BE2C (cell line): ENCODE data around the gene ZNF263.

ENCODE experiments used
- DNase-seq: peaks from one replicate; pipeline ENCODE4 v3.0.0-alpha.2; 2020
- H3K27me3 ChIP-seq: fragments of 250-450 bp; sonication (Bioruptor Pico); 2 replicates; pipeline ENCODE4 v1.5.1; 2020; ENCODE audit warnings: mild to moderate bottlenecking
- H3K36me3 ChIP-seq: fragments of 250-450 bp; sonication (Bioruptor Pico); 2 replicates; pipeline ENCODE4 v1.5.1; 2020; ENCODE audit warnings: mild to moderate bottlenecking
- H3K4me1 ChIP-seq: fragments of 250-450 bp; sonication (Bioruptor Pico); 2 replicates; pipeline ENCODE4 v1.5.1; 2020
- H3K4me3 ChIP-seq: 2 replicates; pipeline ENCODE4 v1.5.1; 2011; ENCODE audit warnings: low read depth, low read length
- H3K9me3 ChIP-seq: fragments of 250-450 bp; sonication (Bioruptor Pico); 2 replicates; pipeline ENCODE4 v1.5.1; 2020
- TF ChIP-seq, protein P1 (sequence below): IDR thresholded peaks from 2 replicates; pipeline ENCODE4 v1.5.1; 2012; ENCODE audit warnings: mild to moderate bottlenecking, low read depth, low read length

ZNF263 gene

DNA sequence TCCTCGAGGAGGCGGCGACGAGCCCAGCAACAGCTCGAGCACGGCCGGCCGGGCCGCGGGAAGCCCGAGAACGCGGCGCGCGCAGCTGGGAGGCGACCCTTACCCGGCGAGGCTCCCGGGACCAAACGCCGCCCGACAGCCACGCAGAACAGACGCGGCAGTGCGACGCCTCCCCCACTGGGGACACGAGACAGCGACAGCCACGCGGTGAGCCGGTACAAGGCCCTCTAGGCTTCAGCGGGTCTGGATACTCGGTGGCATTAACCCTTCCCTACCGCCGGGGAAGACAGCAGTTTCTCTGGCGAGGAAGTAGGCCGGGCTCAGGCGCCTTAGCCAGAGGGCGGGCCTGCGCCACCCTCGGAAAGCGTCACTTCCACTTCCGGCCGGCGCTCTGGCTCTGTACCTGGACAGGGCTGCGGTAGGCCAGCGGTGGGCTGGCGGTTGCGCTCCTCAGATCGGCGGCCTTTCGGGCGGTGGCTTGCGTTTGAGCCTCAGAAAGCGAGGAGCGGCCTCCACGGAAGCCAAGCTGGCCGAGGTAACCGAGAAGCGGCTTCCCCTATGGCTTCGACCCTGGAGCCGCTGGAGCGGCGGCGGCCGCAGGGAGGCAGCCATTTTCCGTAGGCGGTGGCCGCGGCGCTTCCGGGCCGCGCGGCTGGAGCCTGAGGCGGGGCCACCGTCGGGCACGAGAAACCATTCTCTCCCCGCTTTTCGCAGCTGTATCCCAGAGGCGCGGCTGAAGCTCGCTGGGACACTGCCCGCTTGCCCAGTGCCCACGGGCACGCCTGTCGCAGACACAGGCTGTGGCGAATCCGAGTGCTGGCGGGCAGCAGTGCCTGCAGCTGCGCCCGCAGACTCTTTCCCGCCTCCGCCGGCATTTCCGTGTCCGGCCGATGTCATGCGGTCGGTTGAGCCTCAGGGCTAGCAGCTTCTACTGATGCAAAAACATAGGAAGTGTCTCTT is 22.1 kb downstream of the ZNF263 start, which contains the start of the genes TIGD7 and ZNF75A:
Gene TIGD7 (minus strand): TSS at position 322 of the 960 bp plus-strand sequence. CDS start 4,816 bp downstream, outside the sequence.
Gene ZNF75A (plus strand): TSS at position 389 of the 960 bp plus-strand sequence. CDS start 2,932 bp downstream, outside the sequence.
- peak; percentile 92 for DNase-seq
- H3K9me3 ChIP-seq, result peaks cover 7% of the 10 kb centered on the region
- TF ChIP-seq, protein P1, sequence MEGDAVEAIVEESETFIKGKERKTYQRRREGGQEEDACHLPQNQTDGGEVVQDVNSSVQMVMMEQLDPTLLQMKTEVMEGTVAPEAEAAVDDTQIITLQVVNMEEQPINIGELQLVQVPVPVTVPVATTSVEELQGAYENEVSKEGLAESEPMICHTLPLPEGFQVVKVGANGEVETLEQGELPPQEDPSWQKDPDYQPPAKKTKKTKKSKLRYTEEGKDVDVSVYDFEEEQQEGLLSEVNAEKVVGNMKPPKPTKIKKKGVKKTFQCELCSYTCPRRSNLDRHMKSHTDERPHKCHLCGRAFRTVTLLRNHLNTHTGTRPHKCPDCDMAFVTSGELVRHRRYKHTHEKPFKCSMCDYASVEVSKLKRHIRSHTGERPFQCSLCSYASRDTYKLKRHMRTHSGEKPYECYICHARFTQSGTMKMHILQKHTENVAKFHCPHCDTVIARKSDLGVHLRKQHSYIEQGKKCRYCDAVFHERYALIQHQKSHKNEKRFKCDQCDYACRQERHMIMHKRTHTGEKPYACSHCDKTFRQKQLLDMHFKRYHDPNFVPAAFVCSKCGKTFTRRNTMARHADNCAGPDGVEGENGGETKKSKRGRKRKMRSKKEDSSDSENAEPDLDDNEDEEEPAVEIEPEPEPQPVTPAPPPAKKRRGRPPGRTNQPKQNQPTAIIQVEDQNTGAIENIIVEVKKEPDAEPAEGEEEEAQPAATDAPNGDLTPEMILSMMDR, result no peak
- H3K36me3 ChIP-seq, result peaks cover 40% of the 10 kb centered on the region
- no peaks in the 10 kb centered on the region for H3K27me3 ChIP-seq
- H3K4me3 ChIP-seq, result peak within 1 kb of the TSS; percentile 77
- no peaks in the 10 kb centered on the region for H3K4me1 ChIP-seq

DNA sequence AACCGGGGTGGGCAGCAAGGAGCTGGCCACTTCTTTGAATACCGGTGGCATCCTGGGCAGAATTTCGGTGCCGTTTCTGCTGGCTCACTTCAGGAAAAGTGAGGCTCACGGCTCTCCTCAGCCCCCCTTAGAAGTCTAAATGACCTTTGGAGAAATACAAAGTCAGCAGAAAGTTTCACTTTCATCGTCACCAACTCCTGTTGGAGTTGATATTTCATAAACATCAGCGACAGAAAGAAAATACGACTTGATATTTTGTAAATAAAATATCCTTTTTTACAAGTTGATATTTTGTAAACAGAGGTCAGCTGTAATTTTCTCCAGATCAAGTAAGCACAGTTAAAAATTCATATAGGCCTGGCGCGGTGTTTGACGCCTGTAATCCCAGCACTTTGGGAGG is 22.8 kb downstream of the ZNF263 start:
- TF ChIP-seq, protein P1, result no peak
- Histone ChIP-seq H3K36me3 (peaks cover 39% of the 10 kb centered on the region), H3K9me3 (peaks cover 7% of the 10 kb centered on the region), H3K4me1 (no peaks in the 10 kb centered on the region), H3K27me3 (no peaks in the 10 kb centered on the region), H3K4me3 (peak overlapping the region; percentile 77)
- DNase-seq, result no peak

DNA sequence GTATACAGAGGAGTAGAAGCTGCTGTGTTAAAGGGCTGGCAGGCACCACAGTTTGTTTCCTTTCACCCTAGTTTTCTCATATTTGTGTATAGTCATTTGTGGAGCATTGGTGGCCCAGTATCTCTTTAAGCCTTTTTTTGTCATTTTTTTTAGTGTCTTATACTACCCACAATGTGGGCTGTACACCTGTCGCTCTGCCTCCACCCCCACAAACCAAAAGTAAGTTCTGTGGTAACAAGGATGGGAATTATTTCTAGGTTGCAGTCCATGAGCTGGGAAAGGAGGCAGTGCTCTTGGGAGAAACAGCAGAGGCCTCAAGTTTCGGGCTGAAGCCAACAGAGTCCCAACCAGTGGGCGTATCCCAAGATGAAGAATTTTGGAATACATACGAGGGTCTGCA is 28.2 kb downstream of the ZNF263 start:
- Histone ChIP-seq H3K4me3 (no peak overlapping the region), H3K27me3 (no peaks in the 10 kb centered on the region), H3K4me1 (no peaks in the 10 kb centered on the region), H3K9me3 (peaks cover under 1% of the 10 kb centered on the region), H3K36me3 (peaks cover 73% of the 10 kb centered on the region)
- TF ChIP-seq, protein P1, result no peak
- DNase-seq, result no peak

DNA sequence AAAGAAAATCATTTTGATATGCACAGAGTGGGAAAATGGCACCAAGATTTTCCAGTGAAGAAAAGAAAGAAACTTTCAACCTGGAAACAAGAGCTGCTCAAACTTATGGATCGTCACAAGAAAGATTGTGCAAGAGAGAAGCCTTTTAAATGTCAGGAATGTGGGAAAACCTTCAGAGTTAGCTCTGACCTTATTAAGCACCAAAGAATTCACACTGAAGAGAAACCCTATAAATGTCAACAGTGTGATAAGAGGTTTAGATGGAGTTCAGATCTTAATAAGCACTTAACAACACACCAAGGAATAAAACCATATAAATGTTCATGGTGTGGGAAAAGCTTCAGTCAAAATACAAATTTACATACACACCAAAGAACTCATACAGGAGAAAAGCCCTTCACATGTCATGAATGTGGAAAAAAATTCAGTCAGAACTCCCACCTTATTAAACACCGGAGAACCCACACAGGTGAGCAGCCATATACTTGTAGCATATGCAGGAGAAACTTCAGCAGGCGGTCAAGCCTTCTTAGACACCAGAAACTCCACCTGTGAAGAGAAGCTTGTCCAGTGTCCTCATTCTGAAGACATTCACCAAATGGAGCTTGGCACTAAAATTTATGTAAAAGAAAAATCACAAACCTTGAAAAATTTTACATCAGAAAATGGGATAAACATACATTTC is 34.2 kb downstream of the ZNF263 start:
- DNase-seq, result no peak
- H3K36me3 ChIP-seq, result peaks cover 58% of the 10 kb centered on the region
- TF ChIP-seq, protein P1, result no peak

DNA sequence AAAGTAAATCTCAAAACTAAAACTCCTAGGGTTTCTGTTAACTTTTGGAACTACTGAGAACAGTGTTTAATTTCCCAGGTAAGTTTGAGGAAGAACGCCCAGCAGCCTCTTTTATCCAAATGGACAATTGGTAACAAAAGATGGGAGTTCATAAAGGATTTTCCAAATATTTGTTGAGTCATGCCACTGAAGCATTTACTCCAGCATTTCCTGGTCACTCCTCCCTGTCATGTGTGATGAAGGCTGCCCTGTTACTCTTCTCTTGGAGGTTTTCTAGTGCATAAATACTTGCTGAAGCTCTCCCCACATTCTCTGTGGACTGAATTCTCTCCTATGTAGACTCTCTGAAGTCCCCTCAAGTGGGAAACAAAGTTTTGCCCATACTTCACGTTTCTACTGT is 38.5 kb downstream of the ZNF263 start:
- H3K36me3 ChIP-seq, result peaks cover 25% of the 10 kb centered on the region
- peaks cover 9% of the 10 kb centered on the region for H3K27me3 ChIP-seq
- H3K4me1 ChIP-seq, result no peaks in the 10 kb centered on the region
- no peak overlapping the region for H3K4me3 ChIP-seq
- peaks cover 8% of the 10 kb centered on the region for H3K9me3 ChIP-seq
- TF ChIP-seq, protein P1, result no peak
- DNase-seq, result no peak

More for the DNA sequence above, 34.2 kb downstream of the ZNF263 start:
- Histone ChIP-seq H3K27me3 (no peaks in the 10 kb centered on the region), H3K4me1 (no peaks in the 10 kb centered on the region), H3K9me3 (peaks cover 8% of the 10 kb centered on the region), H3K4me3 (no peak overlapping the region)
